NCI-H69 (cell line): Measurements from ENCODE around the gene ADAMTSL1.

Source experiments
- DNase-seq: peaks from one replicate; lab custom pipeline; 2025; lab: John Stamatoyannopoulos, UW

ADAMTSL1 gene

DNA sequence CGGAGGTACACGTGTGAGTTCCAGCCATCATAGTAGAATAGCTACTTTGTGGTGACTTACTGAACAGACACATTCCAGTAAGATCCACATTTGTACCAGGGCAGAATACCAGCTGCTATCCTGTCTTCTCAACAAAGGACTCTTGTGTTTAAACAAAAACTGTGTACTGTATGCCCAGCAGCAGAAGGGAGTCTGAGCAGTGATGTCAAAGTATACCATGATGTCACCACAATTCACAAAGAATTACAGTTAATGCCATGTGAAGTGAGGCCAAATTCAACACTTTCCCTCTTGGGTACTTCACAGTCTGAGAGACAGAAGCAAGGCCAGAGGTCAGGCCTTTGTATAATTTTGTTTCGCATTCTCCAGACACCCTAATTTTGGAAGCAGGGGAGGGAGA, 137.0 kb downstream of the ADAMTSL1 start:
- peak; percentile 99 for DNase-seq

DNA sequence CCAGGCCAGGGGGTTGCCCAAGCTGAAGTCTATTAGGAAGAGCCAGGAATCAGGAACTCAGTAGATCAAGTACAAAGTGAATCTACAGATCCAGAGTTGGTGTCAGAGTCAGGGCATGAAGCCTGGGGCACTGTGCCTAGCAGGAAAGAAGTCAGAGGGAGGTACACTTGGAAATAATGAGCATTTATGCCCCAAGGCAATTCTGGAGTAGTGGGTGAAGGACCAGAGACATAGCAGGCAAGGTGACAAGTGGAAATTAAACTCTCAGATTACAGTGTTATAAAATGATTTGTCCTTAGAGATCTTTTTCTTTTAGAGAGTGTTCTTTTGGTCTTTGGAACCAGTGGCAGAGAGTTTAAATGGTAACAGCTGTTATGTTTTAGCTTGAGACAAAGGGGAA, 138.0 kb downstream of the ADAMTSL1 start:
- DNase-seq, result peak; percentile 99

DNA sequence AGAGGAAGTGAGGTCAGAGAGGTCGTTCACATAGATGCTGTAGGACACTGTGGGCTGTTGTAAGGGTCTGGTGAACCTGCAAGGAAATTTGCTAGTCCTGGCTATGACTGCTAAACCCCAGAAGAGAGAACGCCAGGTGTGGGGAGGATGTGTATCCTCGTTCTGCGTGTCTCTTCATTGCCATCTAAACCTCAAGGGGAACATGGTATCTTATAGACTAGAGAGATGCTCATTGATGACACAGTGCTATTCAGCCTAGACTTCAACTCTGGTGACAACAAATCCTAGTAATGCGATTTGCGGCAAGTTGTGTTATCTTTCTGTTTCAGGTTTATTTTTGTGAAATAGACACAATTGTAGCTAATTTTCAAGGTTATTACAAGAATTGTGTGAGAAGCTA, 140.2 kb downstream of the ADAMTSL1 start:
- no peak for DNase-seq

DNA sequence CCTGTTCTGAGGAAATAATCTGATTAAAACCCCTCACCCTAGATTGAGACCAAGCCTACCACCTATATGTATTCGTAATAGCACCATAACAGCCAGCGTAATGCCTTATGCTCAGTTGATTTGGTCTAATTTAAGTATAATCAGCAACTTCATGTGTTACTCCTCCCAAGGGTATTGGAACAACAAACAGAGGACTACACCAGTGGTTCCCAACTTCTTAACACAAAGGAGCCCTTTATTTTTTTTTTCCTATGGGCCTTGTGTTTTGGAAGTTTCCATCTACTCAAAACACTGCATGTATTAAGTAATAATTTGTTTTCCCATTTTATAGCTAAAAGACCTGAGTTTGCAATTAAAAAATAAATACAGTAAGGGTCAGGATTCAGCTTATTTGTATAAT, 140.7 kb downstream of the ADAMTSL1 start:
- DNase-seq, result peak; percentile 25

DNA sequence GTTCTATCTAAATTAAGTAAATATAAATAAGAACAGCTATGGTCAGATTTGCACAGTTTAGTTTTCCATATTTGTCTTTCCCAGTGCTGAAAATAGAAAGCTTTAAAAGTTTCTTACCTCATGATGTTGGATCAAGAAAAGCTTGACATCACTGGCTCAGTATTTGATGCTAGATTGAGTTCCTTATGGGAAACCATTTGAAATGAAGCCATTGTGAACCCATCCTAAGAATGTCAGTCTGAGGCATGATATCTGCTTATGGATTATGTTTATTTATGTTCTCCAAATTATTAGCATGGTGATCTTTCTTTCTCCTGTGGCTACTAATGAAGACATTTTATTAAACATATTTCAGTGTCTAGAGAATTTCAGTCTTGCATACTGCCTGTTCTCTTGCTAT, 143.0 kb downstream of the ADAMTSL1 start:
- no peak for DNase-seq

DNA sequence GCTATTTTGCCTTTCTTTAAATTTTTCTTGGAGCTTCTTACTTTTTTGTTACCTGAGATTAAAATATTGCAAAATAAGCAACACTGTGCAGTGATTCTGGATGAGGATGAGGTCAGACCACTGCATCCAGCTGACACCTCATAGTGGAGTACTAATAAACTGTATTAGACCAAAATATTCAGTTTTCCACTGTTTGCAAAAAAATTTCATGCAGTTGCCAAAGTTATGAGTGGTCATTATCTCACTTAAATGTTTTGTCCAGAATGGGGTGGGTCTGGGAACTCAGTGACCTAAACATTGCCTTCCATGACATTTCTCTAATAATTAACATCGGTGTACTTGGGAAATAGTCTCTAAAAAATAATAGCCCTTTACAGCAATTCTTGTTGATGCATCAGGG, 143.8 kb downstream of the ADAMTSL1 start:
- no peak for DNase-seq

DNA sequence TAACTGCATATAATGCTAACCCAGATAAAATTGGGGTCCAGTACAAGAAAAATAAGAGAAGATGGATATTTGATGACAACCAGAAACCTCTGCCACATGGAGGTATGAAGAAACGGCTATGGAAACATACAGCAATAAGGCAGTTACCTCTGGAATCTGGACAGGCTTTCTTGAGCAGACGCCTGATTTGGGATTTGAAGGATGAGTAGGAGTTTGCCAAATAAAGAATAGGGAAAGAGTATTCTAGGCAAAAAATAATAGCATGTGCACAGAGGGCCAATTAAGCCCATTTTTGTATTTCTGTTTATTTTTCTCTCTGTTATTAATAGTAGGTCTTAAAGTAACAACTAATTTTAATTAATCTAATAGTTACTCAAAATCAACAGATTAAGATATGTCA, 144.9 kb downstream of the ADAMTSL1 start:
- no peak for DNase-seq

DNA sequence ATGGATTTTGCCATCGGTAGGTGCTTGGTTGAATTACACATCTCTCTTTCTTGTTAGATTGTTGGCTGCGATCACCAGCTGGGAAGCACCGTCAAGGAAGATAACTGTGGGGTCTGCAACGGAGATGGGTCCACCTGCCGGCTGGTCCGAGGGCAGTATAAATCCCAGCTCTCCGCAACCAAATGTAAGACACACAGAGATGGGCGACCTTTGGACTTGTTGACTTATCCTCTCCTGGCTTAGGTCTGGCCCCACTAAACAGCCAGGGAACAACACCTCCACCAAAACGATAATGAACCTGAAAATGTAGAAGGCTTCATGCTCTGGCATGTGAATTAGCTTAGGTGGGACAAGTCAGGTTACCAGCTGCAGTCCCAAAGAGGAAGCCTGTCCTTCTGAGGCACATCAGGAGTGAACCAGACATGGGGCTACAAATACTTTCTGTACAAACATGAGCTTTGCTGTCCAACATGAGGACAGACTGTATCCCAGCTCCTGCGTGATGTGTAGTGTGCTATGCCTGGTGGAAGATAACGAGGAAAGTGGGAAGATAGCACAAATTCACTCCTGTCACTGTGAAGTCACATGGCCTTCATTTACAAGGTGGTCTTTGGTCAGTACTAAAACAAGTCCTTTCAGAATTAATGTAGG, 148.4 kb downstream of the ADAMTSL1 start:
- DNase-seq, result no peak

DNA sequence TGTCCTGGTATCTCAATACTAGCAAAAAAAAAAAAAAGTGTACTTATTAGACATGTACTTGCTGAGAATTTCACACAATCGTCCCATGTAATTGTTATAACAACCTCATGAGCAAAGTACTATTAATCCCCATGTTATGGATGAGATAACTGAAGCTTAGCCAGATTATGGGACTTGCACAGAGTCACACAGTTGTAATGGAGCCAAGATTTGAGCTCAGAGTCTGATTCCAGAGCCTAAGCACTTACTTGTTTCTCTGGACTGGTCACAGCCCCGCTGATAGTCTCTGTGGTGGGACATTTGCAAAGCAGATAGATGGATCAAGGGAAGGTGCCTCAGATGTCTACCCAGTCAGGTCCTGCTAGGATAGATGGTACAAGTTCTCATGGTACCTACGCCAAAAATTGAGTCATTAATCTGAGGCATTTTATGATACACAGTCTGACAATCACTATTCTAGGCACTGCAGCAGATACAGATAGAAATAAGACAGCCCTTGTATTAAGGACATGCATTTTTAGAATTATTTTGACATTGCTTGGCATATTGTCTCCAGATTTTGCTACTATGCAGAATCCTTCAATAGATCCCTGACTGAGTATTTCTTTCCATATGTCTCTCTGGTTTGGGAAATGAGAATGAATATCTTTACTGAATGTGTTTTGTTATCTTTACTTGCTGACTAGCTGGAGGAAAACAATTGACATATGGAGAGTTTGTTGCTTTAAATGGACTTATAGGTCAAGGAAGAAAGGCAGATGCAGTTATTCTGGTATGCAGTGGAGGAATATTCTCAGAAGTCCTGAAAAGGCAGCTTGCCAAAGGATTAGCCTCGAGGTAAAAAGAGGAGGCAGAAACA, 149.5 kb downstream of the ADAMTSL1 start:
- no peak for DNase-seq

DNA sequence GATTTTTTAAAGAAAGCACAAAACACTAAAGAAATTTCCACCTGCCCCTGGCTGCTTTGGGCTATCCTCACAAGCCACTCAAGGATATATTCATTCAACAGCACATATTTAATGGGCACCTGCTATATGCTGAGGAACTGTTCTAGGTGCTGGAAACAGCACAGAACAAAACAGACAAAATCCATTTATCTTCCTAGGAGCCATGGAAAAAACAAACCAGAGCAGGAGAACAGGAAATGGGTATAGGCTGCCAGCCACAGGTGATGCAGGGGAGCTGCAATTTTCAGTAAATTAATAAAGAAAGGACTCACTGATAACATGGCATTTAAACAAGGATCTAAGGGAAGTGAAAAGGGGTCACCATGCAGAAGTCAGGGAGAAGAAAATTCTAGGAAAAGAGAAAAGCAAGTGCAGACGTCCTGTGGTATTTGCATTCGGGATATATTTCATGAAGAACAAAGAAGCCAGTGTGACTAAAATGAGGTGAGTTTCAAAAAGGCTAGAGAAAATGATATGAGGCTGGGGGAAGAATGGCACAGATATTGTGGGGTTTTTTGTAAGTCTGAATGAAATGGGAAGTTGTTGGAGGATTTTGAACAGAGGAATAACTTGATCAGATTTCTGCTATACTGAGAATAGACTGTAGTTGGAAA, 152.2 kb downstream of the ADAMTSL1 start:
- peak; percentile 64 for DNase-seq

DNA sequence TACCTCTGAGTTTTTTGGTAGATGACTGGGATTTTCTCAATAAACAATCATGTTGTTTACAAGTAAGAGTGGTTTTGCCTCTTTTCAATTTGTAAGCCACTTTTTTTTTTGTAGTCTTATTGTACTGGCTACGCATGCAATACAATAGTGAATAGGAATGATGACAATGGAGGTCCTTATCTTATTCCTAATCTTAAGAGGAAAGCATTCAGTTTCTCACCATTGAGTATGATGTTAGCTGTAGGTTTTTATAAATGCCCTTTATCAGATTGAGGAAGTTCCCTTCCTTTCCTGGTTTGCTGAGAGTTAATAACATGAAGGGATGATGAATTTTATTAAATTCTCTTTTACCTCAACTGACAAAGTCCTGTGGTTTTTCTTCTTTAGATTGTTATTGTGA, 155.2 kb downstream of the ADAMTSL1 start:
- DNase-seq, result no peak

DNA sequence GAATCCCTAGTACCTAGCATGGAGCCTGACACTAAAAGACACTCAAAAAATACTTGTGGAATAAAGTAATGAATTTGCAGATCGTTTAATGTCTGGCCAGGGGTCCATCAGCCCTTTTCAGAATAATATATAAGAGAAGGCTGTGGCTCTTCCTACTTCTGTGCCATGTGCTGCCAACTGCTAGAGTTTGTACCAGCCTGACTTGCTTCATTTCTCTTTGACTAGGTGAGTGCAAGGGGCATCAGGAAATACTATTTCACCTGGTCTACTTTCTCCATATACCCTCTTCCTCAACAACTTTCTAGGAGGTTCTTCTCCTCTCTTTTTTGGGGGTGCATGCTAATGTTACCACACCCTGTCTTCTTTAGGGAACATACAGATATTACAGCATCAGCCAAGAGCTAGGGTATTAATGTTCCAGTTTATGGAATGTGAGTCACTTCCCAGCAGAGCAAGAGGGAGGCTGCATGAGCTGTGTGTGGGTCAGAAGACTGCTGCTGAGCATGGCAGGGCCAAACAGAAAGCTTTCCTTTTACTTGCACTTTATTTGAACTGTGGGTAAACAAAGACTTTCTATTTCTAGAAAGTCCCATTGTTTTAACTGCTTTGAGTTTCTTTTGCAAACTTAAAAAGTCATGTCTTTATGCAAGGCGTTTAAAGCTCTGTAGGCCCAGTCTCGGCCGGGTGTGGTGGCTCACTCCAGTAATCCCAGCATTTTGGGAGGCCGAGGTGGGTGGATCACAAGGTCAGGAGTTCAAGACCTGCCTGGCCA, 158.9 kb downstream of the ADAMTSL1 start:
- DNase-seq, result no peak

DNA sequence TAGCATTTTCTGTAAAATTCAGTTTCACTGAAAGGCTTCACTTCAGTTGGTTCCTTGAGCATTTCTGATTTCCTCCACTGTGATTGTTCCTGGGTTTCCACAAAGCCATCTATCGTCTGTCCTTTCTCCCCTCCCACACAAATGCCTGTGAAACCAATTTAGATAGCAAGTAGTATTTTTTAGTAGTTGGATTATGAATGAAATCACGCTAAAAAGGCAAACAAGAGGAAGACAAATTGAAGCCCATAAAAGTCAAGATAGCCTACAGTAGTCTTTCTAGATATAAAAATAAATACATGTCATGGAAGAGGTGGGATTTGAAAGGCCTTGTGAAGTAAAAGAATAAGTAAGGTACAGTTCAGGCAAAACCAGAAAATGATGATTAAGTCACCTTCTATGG, 162.8 kb downstream of the ADAMTSL1 start:
- no peak for DNase-seq

DNA sequence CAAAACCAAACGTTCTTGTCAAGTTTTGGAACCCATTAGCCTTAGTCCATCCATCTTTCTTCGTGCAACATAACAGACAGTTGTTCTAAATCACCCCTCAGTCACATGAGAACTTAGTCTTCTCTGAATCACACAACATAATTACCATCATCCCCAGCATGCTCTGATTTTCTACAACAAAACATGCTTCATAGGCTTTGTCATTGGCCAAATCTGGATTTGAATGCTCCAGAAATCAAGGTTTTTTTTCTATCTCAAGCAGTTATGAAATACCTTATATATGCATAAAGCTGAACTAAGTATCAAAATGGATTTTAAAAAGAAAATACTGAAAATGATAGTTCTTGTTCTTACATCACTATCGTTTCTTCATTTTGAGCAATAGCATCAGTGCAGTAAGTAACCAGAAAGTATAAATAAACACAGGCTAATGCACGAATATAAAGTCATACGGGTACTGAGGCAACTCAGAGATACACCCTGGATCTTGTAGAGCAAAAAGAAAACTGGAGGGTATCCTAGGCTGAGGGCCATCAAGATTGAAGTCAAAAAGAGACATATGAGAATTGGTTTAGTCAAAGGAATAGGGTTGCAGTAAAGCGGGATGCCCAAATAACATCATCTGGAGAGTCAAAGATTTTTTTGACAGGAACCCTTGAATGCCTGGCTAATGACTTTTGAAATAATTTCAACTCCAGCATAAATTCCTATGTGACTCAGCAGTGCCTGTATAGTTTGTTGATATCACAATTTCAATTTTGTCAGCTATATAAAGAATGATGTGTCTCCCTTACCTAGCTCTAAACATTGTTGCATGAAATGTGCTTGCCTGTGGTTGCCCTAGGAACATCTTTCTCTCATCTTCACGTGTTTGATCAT, 164.7 kb downstream of the ADAMTSL1 start:
- DNase-seq, result no peak

DNA sequence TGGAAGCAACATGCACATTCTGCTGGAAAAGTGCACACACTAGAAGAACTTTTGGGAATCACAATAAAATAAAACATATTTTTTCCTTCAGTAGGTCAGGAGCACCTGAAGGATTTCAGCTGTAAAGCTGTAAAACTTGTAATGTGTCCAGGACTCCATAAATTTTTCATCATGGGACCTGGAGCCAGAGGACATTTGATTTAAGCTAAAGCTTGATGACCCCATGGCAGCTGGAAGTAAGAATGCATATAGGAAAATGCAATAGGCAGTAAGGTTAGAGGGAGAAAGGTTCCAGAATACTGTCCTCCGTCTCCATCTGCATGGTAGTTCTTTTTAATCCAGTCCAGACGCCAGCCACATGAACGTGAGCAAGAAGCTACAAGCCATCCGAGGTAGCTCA, 166.0 kb downstream of the ADAMTSL1 start:
- DNase-seq, result no peak

DNA sequence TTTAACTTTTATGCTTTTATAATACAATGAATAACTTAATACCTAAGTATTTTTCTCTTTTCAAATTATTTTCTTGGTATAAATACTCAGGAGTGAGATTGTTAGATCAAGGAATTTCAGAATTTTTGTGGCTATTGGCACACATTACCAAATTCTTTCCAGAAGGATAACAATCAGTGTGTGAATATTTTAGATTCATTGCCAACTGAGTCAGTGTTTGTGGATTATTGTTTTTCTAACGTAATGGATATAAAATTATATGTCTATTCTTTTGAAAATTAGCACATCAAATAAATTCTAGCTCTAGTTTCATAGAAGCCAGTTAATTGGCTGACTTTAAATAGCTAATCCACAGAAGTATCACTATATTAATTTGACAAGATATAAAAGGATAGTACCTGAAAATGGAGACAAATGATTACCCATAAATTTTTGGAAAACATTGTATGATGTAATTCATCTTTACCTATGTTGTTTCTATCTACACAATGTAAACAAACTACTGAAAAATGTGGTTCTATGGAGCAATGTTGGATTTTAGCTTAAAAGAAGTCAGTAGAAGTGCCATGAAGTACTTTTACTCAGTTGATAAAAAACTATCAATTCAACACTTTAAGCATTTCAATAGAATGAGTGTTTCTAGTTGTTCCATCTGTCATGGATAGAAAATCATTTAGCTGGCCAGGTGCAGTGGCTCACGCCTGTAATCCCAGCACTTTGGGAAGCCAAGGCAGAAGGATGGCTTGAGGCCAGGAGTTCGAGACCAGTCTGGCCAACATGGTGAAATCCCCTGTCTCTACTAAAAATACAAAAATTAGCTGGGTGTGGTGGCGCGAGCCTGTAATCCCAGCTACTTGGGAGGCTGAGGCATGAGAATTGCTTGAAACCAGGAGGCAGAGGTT, 185.1 kb downstream of the ADAMTSL1 start:
- peak; percentile 32 for DNase-seq

DNA sequence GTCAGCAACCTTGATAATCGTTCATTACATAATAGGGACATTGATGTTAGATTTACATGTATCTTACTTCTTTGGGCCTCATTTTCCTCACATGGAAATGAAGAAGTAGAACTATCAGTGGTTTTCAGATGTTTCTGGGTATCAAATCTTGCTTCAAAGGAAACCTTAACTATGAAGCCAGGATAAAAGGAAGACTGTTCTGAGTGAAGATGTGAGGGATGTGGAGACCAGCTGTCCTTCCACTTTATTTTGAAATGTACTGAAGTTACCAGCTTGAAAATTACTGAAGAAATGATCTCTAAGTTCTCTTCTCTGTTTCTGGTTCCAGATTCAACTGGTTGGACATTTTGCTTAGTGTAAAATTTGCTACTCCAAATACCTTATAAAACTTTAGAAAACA, 186.0 kb downstream of the ADAMTSL1 start:
- DNase-seq, result no peak

DNA sequence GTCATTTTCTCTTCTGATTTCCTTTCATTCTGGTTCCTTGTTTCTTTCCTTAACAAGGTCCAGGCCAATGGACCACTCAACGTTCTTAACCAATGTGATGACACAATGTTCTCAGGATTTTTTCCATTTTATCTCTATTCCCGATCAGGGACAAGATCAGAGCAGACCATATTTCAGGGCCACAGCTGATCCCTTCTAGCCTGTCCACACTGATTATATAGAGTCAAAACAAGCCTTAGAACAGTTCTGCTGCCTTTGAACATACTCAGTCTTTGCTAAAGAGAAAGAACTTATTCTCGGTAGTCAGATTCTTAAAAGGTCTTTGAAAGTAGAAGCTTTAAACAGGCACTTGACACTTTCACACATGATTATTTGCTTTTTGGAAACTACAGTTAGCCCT, 188.4 kb downstream of the ADAMTSL1 start:
- DNase-seq, result no peak

DNA sequence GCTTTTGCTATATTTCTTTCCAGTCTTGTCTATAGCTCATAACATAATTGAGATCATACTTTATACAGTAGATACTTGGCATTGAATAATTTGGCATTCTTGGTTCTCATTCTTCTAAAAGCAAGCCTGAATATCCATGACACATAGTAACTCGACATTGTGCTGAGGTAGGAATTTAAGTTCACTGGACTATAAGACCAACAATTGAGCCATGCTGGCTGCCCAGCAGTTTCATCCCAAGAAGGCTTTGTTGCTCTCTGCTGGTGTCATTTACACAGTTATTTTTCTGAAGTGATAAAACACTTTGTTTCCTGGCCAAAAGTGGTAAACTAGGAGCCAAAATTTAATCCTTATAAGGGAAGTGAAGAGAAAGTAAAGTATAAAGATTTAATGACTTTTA, 192.0 kb downstream of the ADAMTSL1 start:
- DNase-seq, result no peak

DNA sequence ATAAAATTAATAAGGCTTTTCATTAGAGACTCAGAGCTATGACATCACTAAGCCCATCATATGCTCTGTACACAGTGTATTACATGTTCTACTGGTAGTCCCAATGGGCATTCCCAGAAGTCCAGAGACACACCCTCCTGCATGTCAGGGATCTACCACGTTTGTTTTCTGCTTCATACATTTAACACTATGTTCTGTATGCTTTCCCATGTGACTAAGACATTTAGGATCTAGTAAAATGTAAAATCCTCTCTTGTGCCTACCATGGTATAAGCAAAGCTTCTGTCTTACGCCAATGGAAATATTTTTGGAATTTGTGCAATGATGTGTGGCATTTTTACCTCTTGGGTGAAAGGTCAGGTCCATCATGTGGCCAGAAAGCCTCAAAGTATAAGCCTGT, 192.4 kb downstream of the ADAMTSL1 start:
- no peak for DNase-seq
